Measurements from ENCODE around the gene SUN2. TPM values are rescaled to one million over a fixed set of nuclear protein-coding genes. Genes with fewer than 3 reads are reported as not detected.

The SUN2 gene
- total and polyA plus RNA-seq, 2 of the 13 experiments (the other 11 are each of a cell fraction or from before 2014, with no cell fraction given), result 45.6 to 56.6 TPM

GRCh38 chr22:38705235-38706100 is 50.3 kb downstream of the SUN2 start, which contains the start of gene GTPBP1 (continued):
- TF ChIP-seq GRHL1 (CRISPR knock-in tag; conservative IDR thresholded peaks at IDR 0.05) (no peak), ZNF205 (CRISPR knock-in tag; IDR thresholded peaks at IDR 0.05) (no peak), ZNF501 (CRISPR knock-in tag; IDR thresholded peaks at IDR 0.05) (peak; percentile 75), ZNF547 (CRISPR knock-in tag; IDR thresholded peaks at IDR 0.05) (no peak), ZNF34 (CRISPR knock-in tag; IDR thresholded peaks at IDR 0.05; ENCODE audit: borderline replicate concordance) (no peak), SRY (CRISPR knock-in tag; IDR thresholded peaks at IDR 0.05) (no peak; the same call in 1 of the 2 replicates), ZNF256 (CRISPR knock-in tag; conservative IDR thresholded peaks at IDR 0.05) (no peak), ZNF674 (CRISPR knock-in tag; IDR thresholded peaks at IDR 0.05; ENCODE audit: low read depth) (no peak), ZNF850 (CRISPR knock-in tag; conservative IDR thresholded peaks at IDR 0.05) (no peak), MYPOP (CRISPR knock-in tag; IDR thresholded peaks at IDR 0.05) (0 out of 2 replicates have a peak, but pooled peaks have one; percentile 6), ZNF18 (CRISPR knock-in tag; IDR thresholded peaks at IDR 0.05; ENCODE audit: insufficient replicate concordance) (no peak), ZNF468 (CRISPR knock-in tag; IDR thresholded peaks at IDR 0.05) (no peak), KDM5A (IDR thresholded peaks at IDR 0.05; ENCODE audit: borderline replicate concordance, low read length) (no peak), RBFOX2 (IDR thresholded peaks at IDR 0.05; ENCODE audit: low read depth, low read length) (peak; percentile 85), MTA1 (CRISPR knock-in tag; IDR thresholded peaks at IDR 0.05; ENCODE audit: borderline replicate concordance) (no peak), TRIM22 (IDR thresholded peaks at IDR 0.05) (no peak), PHF5A (CRISPR knock-in tag; IDR thresholded peaks at IDR 0.05; ENCODE audit: low read depth, unreplicated experiment) (peak; percentile 45), ZNF83 (CRISPR knock-in tag; IDR thresholded peaks at IDR 0.05; ENCODE audit: borderline replicate concordance) (0 out of 2 replicates have a peak, but pooled peaks have one; percentile 56), HINFP (CRISPR knock-in tag; IDR thresholded peaks at IDR 0.05; ENCODE audit: low read depth) (no peak), ZBTB14 (CRISPR knock-in tag; IDR thresholded peaks at IDR 0.05) (no peak)

Measured in HepG2 (cell line).